SK-N-SH (cell line): ENCODE data around the gene NR6A1. TPM values are rescaled to one million over a fixed set of nuclear protein-coding genes. Genes with fewer than 3 reads are reported as not detected.

Experiments
- CTCF ChIA-PET: fragments of 300-600, 350-600 bp; formaldehyde crosslinking; extraction: SDS; loops from one replicate; lab custom pipeline; 2021; lab: Yijun Ruan, JAX
- POLR2A ChIA-PET: fragments of 350-600 bp; sonication (Branson Sonifier 250); formaldehyde crosslinking; extraction: SDS; loops from one replicate; lab custom pipeline; 2020; ENCODE audit warnings: antibody characterized with exemption, inconsistent platforms; lab: Yijun Ruan, JAX
- DNase-seq: peaks from one replicate; pipeline ENCODE4 v3.0.0; 2012
- H2AFZ ChIP-seq: fragments of 200-600 bp; sonication (generic); 2 replicates; pipeline ENCODE4 v1.8.1; 2016; ENCODE audit warnings: antibody characterized with exemption, mild to moderate bottlenecking, low read depth
- H3F3A ChIP-seq: fragments of 200-600 bp; sonication (generic); replicated peaks from 2 replicates; pipeline ENCODE3; 2016; ENCODE audit warnings: antibody characterized with exemption, mild to moderate bottlenecking; ENCODE audit not compliant: insufficient read depth
- H3K27ac ChIP-seq, 2 experiments: fragments of 200-500 bp in 1 of 2; fragments of 200-600 bp in 1 of 2; sonication (Bioruptor generic) in 1 of 2; sonication (generic), shearing (Covaris generic) in 1 of 2; 2 replicates each; pipeline versions ENCODE4 v1.5.1 to v1.6.1; 2014 to 2016; ENCODE audit warnings: low read depth in 2 of 2, inconsistent platforms in 1 of 2, low read length in 1 of 2, mild to moderate bottlenecking in 1 of 2, mixed read lengths in 1 of 2
- H3K27me3 ChIP-seq: fragments of 200-600 bp; sonication (generic), shearing (Covaris generic); 2 replicates; pipeline ENCODE4 v1.6.1; 2016; ENCODE audit warnings: mixed run types; ENCODE audit not compliant: insufficient read depth
- H3K36me3 ChIP-seq, 2 experiments: fragments of 200-500 bp in 1 of 2; fragments of 200-600 bp in 1 of 2; sonication (Bioruptor generic) in 1 of 2; sonication (generic) in 1 of 2; replicated peaks in 1 of 2; 2 replicates each; pipeline versions ENCODE3 to v1.5.1; 2014 to 2016; ENCODE audit warnings: low read length in 1 of 2, mild to moderate bottlenecking in 1 of 2; ENCODE audit not compliant: insufficient read depth in 2 of 2, control insufficient read depth in 1 of 2
- H3K4me1 ChIP-seq, 2 experiments: fragments of 200-500 bp in 1 of 2; fragments of 200-600 bp in 1 of 2; sonication (Bioruptor generic) in 1 of 2; sonication (generic), shearing (Covaris generic) in 1 of 2; 2 replicates each; pipeline versions ENCODE4 v1.5.1 to v1.6.1; 2014 to 2016; ENCODE audit warnings: low read depth in 1 of 2, low read length in 1 of 2, mixed run types in 1 of 2; ENCODE audit not compliant: insufficient read depth in 2 of 2, control insufficient read depth in 1 of 2
- H3K4me2 ChIP-seq: fragments of 200-600 bp; sonication (generic), shearing (Covaris generic); 2 replicates; pipeline ENCODE4 v1.6.1; 2017; ENCODE audit warnings: mixed run types
- H3K4me3 ChIP-seq, 2 experiments: fragments of 200-500 bp in 1 of 2; fragments of 200-600 bp in 1 of 2; sonication (Bioruptor generic) in 1 of 2; sonication (generic), shearing (Covaris generic) in 1 of 2; 2 replicates each; pipeline versions ENCODE4 v1.5.1 to v1.8.1; 2014 to 2016; ENCODE audit warnings: low read depth in 2 of 2, inconsistent platforms in 1 of 2, low read length in 1 of 2, mild to moderate bottlenecking in 1 of 2, mixed read lengths in 1 of 2, moderate library complexity in 1 of 2
- H3K79me2 ChIP-seq: fragments of 200-600 bp; sonication (generic); 2 replicates; pipeline ENCODE4 v1.8.1; 2017; ENCODE audit warnings: mild to moderate bottlenecking; ENCODE audit not compliant: insufficient read depth
- H3K9ac ChIP-seq: fragments of 200-600 bp; sonication (generic); 2 replicates; pipeline ENCODE4 v1.6.1; 2017; ENCODE audit warnings: mixed run types
- H3K9me2 ChIP-seq: fragments of 200-600 bp; sonication (generic); 2 replicates; pipeline ENCODE4 v1.6.1; 2017; ENCODE audit warnings: mixed run types
- H3K9me3 ChIP-seq: fragments of 200-600 bp; sonication (generic); 2 replicates; pipeline ENCODE4 v1.6.1; 2017; ENCODE audit warnings: mixed run types, mild to moderate bottlenecking, moderate library complexity
- H4K20me1 ChIP-seq: fragments of 200-600 bp; sonication (generic); 2 replicates; pipeline ENCODE4 v1.6.1; 2017; ENCODE audit warnings: mild to moderate bottlenecking, mixed run types; ENCODE audit not compliant: insufficient read depth
- ELF1 ChIP-seq: IDR thresholded peaks from 2 replicates; pipeline ENCODE4 v1.4.0; 2012
- EP300 ChIP-seq, 2 experiments: IDR thresholded peaks; 2 replicates each; pipeline versions ENCODE4 v1.4.0 to v1.6.1; 2012; ENCODE audit warnings: borderline replicate concordance in 1 of 2, low read depth in 1 of 2, low read length in 1 of 2
- FOSL2 ChIP-seq: IDR thresholded peaks from 2 replicates; pipeline ENCODE4 v1.4.0; 2012; ENCODE audit warnings: low read depth, mild to moderate bottlenecking, moderate library complexity, borderline replicate concordance
- FOXJ3 ChIP-seq: sonication (generic); formaldehyde crosslinking; IDR thresholded peaks from 2 replicates; pipeline ENCODE4 v1.5.1; 2020; ENCODE audit warnings: mild to moderate bottlenecking, missing genetic modification reagents
- GABPA ChIP-seq: IDR thresholded peaks from 2 replicates; pipeline ENCODE4 v1.4.0; 2012; ENCODE audit warnings: low read depth, mild to moderate bottlenecking
- JUND ChIP-seq: IDR thresholded peaks from 2 replicates; pipeline ENCODE4 v1.4.0; 2012
- MXI1 ChIP-seq: IDR thresholded peaks from 2 replicates; pipeline ENCODE4 v1.6.1; 2012; ENCODE audit warnings: mild to moderate bottlenecking, low read depth, low read length, improper control_type of control experiment
- NRF1 ChIP-seq: IDR thresholded peaks from 2 replicates; pipeline ENCODE4 v1.6.1; 2012; ENCODE audit warnings: low read depth, mild to moderate bottlenecking, low read length
- RAD21 ChIP-seq: IDR thresholded peaks from 2 replicates; pipeline ENCODE4 v1.6.1; 2012; ENCODE audit warnings: mild to moderate bottlenecking, low read length
- RCOR1 ChIP-seq: fragments of 150-350 bp; IDR thresholded peaks from 2 replicates; pipeline ENCODE4 v1.6.1; 2017; ENCODE audit warnings: antibody characterized with exemption, low read length
- RFX5 ChIP-seq: IDR thresholded peaks from 2 replicates; pipeline ENCODE4 v1.6.1; 2012; ENCODE audit warnings: mild to moderate bottlenecking, improper control_type of control experiment, low read length
- SMC3 ChIP-seq: IDR thresholded peaks from 2 replicates; pipeline ENCODE4 v1.6.1; 2012; ENCODE audit warnings: low read depth, low read length, improper control_type of control experiment
- TAF1 ChIP-seq: IDR thresholded peaks from 2 replicates; pipeline ENCODE4 v1.6.1; 2012; ENCODE audit warnings: low read depth, mild to moderate bottlenecking, low read length, moderate library complexity, borderline replicate concordance
- TCF12 ChIP-seq: IDR thresholded peaks from 2 replicates; pipeline ENCODE4 v1.4.0; 2012
- TEAD4 ChIP-seq: IDR thresholded peaks from 2 replicates; pipeline ENCODE4 v1.4.0; 2012; ENCODE audit warnings: mild to moderate bottlenecking, borderline replicate concordance; ENCODE audit not compliant: insufficient read depth
- YY1 ChIP-seq: IDR thresholded peaks from 2 replicates; pipeline ENCODE4 v1.4.0; 2012; ENCODE audit warnings: low read depth, mild to moderate bottlenecking
- ZBTB33 ChIP-seq: IDR thresholded peaks from 2 replicates; pipeline ENCODE4 v1.4.0; 2012; ENCODE audit warnings: low read depth, borderline replicate concordance
- WGBS: methylation state at CpG from one replicate; pipeline ENCODE4 v1.1.6; 2017; ENCODE audit warnings: low lambda C conversion rate; 5-methylcytosine and 5-hydroxymethylcytosine counted together
- polyA plus RNA-seq, 3 experiments: library from polyadenylated mRNA; depleted of rRNA; stranded (reverse); fragments of >200 nt; gene quantifications; 2 replicates each; pipeline ENCODE4 v1.2.3, GENCODE V29; 2012
- TF ChIP-seq, protein P1 (sequence below): fragments of 200-600 bp; sonication (generic); IDR thresholded peaks from 2 replicates; pipeline ENCODE4 v1.6.1; 2017; ENCODE audit warnings: antibody characterized with exemption, mild to moderate bottlenecking, moderate library complexity
- TF ChIP-seq, protein P2 (sequence below): IDR thresholded peaks from 2 replicates; pipeline ENCODE4 v1.4.0; 2012; ENCODE audit warnings: low read depth

The NR6A1 gene
- polyA plus RNA-seq, 1 of the 3 experiments (the other 2 are of a cell fraction) = 1.2 TPM

- Histone ChIP-seq H4K20me1 (no peaks in the 10 kb centered on the region), H3K79me2 (peaks cover 7% of the 10 kb centered on the region; the same call in 1 of the 2 replicates), H3K9ac (no peak overlapping the region), H3K4me1 (peaks cover 10 to 38% of the 10 kb centered on the region in 2 experiments), H3K4me2 (no peak overlapping the region), H3K27me3 (no peaks in the 10 kb centered on the region), H3F3A (peaks cover 35% of the 10 kb centered on the region), H3K9me3 (no peaks in the 10 kb centered on the region), H3K36me3 (peaks cover 0 to 6% of the 10 kb centered on the region in 2 experiments), H2AFZ (no peak overlapping the region), H3K4me3 (no peak overlapping the region), H3K9me2 (no peaks in the 10 kb centered on the region), H3K27ac (peak overlapping the region in 1 of 2 experiments; percentile 35; a peak in 1 of 4 replicates)
- no peak for DNase-seq
- WGBS = 72% methylated on average over 3 of the region's 3 CpGs
- ChIA-PET POLR2A (interaction anchor here (1.2 kb wide), 1 partner anchor 517 kb away, joined by 3 read pairs; no protein-coding TSS in a partner anchor), CTCF (interaction anchor here (1.5 to 4.6 kb wide), 6 partner anchors 12 to 128 kb away, joined by 4 to 29 read pairs (median 7); partner anchors contain the start of gene WDR38)
- no peak for TF ChIP-seq MXI1
- TF ChIP-seq GABPA = no peak
- TF ChIP-seq TAF1 = no peak
- TF ChIP-seq EP300 (IDR thresholded peaks at IDR 0.05; ENCODE audit: borderline replicate concordance in 1 of 2, low read depth in 1 of 2, low read length in 1 of 2) = no peak
- TF ChIP-seq RCOR1 = no peak
- TF ChIP-seq TEAD4 = no peak
Measured at GRCh38 chr9:124724415-124725067, 46.6 kb downstream of the NR6A1 start.

- ChIA-PET POLR2A (interaction anchor here (1.2 kb wide), 1 partner anchor 518 kb away, joined by 3 read pairs; no protein-coding TSS in a partner anchor), CTCF (interaction anchor here (0.6 to 4.6 kb wide), 6 partner anchors 11 to 130 kb away, joined by 3 to 29 read pairs (median 7); partner anchors contain the start of gene WDR38)
- no peaks in the 10 kb centered on the region for H4K20me1 ChIP-seq
- TF ChIP-seq, protein P1, sequence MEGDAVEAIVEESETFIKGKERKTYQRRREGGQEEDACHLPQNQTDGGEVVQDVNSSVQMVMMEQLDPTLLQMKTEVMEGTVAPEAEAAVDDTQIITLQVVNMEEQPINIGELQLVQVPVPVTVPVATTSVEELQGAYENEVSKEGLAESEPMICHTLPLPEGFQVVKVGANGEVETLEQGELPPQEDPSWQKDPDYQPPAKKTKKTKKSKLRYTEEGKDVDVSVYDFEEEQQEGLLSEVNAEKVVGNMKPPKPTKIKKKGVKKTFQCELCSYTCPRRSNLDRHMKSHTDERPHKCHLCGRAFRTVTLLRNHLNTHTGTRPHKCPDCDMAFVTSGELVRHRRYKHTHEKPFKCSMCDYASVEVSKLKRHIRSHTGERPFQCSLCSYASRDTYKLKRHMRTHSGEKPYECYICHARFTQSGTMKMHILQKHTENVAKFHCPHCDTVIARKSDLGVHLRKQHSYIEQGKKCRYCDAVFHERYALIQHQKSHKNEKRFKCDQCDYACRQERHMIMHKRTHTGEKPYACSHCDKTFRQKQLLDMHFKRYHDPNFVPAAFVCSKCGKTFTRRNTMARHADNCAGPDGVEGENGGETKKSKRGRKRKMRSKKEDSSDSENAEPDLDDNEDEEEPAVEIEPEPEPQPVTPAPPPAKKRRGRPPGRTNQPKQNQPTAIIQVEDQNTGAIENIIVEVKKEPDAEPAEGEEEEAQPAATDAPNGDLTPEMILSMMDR = no peak
- TF ChIP-seq NRF1 (no peak), GABPA (no peak), JUND (no peak), TCF12 (no peak), RAD21 (no peak), FOXJ3 (CRISPR knock-in tag) (no peak), FOSL2 (no peak), SMC3 (no peak), ELF1 (no peak), RFX5 (no peak), YY1 (no peak), ZBTB33 (no peak)
- TF ChIP-seq, protein P2, sequence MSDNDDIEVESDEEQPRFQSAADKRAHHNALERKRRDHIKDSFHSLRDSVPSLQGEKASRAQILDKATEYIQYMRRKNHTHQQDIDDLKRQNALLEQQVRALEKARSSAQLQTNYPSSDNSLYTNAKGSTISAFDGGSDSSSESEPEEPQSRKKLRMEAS = no peak
- H3K27ac ChIP-seq = no peak overlapping the region
- H3K4me3 ChIP-seq = no peak overlapping the region
- WGBS = 95% methylated on average over 2 of the region's 2 CpGs
- no peak overlapping the region for H3K4me2 ChIP-seq
- H3F3A ChIP-seq = peaks cover 37% of the 10 kb centered on the region
- peaks cover 10% of the 10 kb centered on the region; the same call in 1 of the 2 replicates for H3K79me2 ChIP-seq
- H3K4me1 ChIP-seq = peaks cover 10 to 38% of the 10 kb centered on the region in 2 experiments
- no peak overlapping the region for H2AFZ ChIP-seq
- DNase-seq = no peak
- no peaks in the 10 kb centered on the region for H3K27me3 ChIP-seq
- no peaks in the 10 kb centered on the region for H3K9me3 ChIP-seq
- H3K9ac ChIP-seq = no peak overlapping the region
- H3K36me3 ChIP-seq = peaks cover 0 to 6% of the 10 kb centered on the region in 2 experiments
- no peaks in the 10 kb centered on the region for H3K9me2 ChIP-seq
Measured at GRCh38 chr9:124723352-124723751, 47.8 kb downstream of the NR6A1 start.
